ENCODE data around the gene TPM2.

The TPM2 gene

DNA sequence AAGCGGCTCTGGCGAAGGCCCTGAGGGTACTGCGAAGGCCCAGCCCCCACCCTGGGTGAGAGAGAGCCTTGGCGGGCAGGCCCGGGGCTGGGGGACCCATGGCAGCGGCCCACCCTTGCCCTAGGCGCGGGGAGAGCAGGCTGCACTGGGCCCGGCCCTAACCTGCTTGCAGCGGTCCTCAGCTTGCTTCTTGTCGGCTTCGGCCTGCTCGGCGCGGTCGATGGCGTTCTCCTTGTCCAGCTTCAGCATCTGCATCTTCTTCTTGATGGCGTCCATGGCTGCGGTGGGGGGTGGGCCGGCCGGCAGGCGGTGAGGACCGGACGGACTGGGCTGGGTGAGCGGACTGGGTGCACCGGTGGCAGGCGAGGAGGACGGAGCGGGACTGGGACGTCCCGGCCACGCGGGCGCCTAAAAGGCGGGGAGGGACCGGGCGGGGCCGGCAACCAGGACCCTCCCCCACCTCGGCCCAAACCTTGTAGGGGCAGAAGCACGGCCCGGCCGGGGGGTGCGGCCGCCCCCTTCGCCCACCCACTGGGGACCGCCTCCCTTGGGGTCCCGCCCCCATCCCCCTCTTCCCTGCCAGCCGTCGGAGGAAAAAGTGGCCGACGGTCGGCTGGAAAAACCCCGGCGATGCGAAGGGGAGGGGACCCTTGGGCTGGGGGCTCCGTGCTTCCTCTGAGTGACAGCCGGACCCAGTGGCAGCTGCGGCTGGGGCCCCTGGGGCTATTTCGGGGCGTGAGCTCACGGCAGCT, at the start of gene TPM2:
TSS of gene TPM2 (minus strand) at position 384 of the 752 bp plus-strand sequence. CDS start at position 276, 108 bp downstream.
- DNase-seq (ENCODE audit: low read depth): no peak

DNA sequence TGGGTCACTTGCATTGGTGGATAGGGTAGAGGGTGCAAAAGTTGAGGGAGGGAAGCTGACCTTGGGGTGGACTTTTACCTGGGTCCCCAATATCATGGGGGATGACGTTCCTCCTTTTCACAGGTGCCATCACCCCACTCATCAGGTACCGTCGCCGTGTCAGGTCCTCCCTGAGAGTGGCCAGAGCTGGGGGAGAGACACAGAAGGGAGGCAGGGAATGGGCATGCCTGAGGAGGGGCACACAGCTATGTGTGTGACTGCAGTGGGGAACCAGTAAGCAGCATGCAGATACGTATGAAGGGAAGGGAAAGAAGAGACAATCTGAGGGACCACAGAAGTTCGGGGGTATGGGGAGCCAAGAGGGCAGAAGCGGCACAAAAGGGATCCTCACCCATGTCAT, 49.2 kb upstream of the TPM2 start:
- DNase-seq (ENCODE audit: low read depth): no peak

DNA sequence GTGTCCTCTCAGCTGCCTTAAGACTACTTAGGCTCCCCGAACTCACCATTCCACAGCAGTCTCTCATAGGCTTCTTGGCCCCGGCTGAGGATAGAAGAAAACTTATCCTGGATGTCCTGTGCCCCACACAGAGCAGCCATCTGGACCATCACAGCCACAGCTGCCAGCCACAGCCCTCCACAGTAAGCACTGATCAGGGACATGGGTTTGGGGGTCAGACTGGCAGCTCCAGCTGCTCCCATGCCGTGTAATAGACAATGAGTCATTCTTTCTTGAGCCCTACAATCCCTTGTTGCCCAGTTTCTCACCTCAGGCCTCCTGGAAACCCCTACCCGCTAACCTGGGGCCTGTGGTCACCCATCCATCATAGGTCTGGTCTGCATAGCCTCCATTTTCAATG, 48.5 kb upstream of the TPM2 start:
- no peak for DNase-seq (ENCODE audit: low read depth)

DNA sequence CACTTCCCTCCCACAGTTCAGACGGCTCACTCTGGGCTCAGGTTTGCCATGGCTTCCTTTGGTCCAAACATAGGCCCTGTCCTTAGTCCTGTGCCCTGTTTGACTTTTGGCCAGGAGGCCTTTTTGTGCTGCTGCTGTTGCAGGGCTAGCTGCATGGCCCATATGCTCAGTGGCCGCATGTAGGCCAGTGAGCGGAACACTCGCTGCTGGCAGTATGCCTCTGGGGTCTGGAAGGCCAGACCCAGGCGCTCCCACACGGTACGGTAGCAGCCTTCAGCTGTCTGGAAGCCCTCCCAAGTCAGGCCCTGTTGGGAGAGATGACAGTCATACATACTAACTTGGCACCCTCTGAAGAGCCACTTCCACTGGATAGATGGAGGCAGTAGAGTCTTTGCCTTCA, 47.4 kb upstream of the TPM2 start:
- DNase-seq (ENCODE audit: low read depth): no peak

DNA sequence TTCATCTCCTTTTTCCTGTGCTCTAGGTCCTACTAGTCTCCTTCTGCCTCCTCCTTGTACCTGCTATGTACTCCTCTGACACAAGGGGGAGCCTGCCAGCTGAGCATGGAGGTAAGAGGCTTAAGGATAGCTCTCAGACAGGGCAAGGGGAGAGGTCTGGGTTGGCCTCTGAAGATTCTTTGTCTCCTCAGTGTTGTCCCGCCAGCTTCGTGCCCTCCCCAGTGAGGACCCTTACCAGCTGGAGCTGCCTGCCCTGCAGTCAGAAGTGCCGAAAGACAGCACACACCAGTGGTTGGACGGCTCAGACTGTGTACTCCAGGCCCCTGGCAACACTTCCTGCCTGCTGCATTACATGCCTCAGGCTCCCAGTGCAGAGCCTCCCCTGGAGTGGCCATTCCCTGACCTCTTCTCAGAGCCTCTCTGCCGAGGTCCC, 46.5 kb upstream of the TPM2 start:
- peak; percentile 33 for DNase-seq (ENCODE audit: low read depth)

DNA sequence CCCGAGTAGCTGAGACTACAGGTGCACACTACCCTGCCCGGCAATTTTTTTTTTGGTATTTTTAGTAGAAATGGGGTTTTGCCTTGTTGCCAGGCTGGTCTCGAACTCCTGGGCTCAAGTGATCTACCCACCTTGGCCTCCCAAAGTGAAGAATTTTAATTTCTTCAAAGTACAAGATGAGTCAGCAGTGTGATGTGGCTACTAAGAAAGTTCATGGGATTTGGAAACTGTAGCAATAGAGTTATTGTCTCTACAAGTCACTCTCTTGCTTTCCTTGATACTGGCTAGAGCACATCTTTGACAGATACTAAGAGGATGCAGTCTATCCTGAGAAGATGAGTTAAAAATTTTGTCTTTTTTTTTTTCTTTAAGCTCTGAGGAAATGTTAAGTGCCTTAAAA, 44.4 kb upstream of the TPM2 start:
- DNase-seq (ENCODE audit: low read depth): no peak

DNA sequence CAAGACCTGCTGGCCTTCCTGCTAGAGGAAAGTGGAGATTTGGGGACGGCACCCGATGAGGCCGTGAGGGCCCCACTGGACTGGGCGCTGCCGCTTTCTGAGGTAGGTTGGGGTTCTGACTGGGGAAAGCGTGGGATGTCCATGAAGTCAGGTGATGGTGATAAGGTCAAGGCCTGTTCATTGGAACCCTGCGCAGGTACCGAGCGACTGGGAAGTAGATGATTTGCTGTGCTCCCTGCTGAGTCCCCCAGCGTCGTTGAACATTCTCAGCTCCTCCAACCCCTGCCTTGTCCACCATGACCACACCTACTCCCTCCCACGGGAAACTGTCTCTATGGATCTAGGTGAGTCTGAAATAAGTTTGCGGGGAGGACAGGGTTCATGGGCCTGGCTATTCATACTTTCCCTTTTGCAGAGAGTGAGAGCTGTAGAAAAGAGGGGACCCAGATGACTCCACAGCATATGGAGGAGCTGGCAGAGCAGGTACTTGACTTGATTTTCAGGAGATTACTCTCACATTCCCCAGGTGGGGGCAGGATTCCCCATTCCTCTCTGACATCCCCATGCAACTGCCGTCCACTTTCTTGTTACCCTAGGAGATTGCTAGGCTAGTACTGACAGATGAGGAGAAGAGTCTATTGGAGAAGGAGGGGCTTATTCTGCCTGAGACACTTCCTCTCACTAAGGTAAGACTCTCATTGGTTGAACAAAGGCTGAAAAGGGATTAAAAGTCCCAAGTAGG, 43.2 kb upstream of the TPM2 start:
- DNase-seq (ENCODE audit: low read depth): no peak

DNA sequence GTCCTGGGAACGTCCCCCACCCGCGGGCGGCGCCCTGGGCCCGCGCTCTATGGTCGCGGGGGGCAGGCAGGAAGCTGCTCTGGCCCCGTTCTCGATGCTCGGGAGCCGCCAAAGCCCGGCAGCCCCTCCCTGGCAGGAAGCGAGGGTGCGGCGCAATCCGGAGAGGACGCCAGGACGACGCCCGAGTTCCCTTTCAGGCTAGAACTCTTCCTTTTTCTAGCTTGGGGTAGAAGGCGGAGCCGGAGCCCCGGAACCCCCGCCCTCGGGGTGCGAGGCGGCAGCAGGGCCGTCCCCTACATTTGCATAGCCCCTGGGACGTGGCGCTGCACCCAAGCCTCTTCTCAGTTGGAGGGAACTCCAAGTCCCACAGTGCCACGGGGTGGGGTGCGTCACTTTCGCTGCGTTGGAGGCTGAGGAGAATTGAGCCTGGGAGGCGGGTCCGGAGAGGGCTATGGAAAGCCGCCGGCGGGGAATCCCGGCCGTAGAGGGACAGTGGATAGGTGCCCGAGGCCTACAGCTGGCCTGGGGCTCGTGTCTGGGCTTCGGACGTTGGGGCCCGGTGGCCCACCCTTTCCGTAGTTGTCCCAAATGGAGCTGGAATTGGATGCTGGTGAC, 42.6 kb upstream of the TPM2 start, which contains the start of the genes CREB3 and TLN1:
TSS of gene CREB3 (plus strand) at position 482 of the 615 bp plus-strand sequence. CDS start at position 589, 107 bp downstream.
TSS of gene TLN1 (minus strand) at position 11 of the 615 bp plus-strand sequence. CDS start 6,501 bp downstream, outside the sequence.
- DNase-seq (ENCODE audit: low read depth): peak; percentile 97

DNA sequence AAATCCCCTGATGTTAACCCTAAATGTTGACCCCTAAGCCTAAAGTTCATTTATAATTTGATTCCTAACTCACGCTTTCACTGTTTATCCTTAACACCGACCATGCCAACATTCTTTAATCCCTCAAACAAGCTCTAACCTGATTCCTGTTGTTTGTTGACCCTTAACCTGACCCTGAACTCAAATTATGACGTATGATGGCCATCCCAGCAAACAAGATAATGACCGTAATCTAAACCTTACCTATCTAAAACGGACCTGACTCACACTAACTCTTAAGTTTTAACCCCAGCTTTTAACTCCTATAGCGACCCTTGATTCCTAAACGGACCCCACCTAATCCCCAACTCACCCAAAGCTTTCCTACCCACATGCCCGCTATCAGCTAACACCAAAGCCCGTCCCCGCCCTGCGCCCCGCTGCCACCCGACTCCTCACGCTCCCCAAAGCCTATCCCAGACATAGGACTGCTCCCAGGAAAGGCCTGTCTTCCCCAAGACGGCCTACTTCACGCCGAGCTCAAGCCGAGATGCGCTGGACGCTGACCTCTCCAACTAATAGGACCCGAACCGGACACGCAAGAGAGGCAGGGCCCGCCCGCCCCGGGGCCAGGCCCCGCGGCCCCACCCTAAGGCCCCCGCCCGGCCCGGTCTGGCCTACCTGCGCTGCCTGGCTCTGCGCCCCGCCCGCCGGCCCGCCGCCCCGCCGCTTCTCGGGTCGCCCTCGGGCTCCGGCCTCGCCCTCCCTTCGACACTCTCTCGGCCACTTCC, 41.9 kb upstream of the TPM2 start:
- DNase-seq (ENCODE audit: low read depth): no peak

DNA sequence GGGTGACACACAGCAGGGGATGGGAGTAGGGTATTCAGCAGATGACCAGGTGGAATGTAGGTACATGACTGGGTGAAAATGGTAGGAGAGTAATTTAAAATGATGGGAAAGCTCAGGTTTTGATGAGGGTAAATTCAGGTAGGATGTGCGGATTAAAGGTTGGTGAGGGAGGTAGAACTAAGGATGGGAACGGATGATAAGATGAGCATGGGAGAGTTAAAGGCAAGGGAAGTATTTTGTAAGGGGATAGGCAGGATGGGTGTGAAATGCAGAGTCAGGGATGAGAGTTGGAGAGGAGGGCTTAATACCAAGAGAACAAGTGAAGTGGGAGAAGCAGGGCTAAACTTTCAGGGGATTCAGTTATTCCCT, 40.7 kb upstream of the TPM2 start:
- no peak for DNase-seq (ENCODE audit: low read depth)

DNA sequence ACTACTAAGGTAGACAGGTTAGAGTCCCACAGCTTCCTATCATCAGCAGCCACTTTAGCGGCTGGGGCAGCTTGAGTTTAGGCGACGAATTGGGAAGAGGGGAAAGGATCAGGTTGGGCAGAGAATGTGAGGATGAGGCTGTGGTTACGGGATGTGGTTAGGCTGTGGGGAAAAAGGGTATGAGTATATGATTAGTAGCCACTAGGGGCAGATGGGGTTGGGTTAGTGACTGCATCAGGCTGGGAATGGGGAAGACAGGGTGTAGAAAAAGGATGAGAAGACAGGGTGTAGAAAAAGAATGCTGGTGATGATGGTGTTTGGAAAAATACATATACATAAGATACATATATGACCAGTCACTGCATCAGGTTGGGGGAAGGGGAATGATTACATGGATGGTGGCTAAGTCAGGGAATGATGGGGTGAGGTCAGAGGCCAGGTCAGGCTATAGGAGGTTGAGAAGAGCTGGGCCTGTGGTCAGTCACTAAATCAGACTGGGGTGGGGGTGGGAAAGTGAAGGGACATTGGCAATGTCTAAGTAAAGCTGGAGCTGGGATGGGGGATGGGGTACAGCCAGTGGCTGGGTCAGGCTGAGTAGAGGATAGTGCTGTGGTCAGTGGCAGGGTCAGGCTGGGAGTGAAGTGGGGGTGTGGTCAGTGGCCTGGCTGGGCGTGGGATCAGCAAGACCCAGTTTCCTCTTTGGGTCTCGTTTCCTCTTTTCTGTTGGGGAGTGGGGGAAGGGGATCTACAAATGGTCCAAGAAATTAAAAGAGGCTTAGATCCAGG, 40.2 kb upstream of the TPM2 start:
- DNase-seq (ENCODE audit: low read depth): no peak

DNA sequence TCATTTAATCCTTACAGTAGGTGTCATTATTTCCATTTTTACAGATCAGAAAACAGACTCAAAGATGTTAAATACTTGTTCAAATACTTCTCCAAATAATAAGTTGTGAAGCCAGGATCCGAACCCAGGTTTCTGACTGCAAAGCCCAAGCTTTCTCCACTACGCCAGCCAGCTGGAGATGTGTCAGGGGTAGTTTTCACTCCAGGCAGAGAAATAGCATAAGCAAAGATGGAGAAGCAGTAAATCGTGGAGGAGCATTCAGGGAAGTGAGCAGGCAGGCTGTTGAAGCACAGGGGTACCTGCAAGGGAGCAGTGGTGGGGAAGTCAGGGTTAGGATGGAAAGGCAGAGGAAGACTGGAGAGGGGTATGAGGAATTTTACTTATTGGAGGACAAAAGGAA, 39.4 kb upstream of the TPM2 start:
- no peak for DNase-seq (ENCODE audit: low read depth)

DNA sequence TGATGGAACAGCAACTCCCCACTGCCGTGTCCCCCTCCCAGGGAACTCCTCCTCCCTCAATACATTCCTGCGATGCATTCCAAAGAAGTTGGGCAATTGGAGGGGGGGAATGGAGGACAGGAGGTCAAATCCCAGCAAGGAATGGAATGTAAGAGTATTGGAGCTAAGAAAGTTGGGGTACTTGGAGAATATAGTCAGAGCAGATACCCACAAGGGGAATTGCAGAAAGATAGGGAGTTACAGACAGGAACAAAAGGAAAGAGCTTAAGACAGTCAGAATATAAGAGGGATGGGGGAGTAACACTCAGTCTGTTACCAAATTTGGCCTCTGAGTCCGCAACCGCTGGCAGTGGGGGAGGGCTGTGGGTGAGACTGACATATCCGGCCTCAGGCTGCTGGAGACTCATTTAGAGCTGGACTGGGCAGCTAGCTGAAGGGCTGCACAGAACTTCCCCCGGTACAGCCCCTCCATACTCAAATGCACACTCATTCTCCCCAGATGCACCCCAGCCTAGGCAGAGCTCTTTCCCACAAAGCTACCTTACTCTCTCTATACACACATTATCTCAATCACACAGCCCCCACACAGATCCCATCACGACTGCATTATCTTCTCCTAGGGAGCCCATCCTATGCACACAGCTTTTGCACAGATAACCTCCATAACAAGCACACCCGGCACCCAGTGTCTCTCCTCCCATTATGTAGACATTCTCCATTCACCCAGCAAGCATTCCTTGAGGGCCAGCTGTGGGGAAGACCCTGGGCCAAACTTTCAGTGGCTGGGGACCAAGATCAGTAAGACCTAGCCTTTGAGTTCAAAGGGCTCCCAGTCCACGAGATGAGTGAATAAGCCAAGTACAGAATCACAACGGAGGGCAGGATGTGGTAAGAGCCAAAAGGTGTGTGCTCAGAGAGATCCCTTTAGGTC, 38.6 kb upstream of the TPM2 start:
- peak; percentile 10 for DNase-seq (ENCODE audit: low read depth)

DNA sequence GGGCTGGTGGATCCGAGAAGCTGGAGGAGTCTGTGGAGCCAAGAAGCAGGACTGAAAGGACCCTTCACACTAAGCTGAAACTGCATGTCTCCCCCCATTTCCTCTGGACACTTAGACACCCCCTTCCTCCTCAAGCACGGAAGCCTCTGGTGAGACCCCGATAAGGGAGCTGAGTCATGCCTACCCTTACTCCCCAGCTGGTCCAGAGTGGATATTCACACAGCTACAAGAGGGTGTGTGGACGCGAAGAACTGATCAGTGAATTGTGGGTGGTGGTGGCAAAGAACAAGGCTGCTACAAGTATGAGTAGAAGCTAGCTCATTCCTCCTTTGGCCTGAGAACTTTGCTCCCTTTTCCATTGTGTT, 37.9 kb upstream of the TPM2 start:
- DNase-seq (ENCODE audit: low read depth): no peak

DNA sequence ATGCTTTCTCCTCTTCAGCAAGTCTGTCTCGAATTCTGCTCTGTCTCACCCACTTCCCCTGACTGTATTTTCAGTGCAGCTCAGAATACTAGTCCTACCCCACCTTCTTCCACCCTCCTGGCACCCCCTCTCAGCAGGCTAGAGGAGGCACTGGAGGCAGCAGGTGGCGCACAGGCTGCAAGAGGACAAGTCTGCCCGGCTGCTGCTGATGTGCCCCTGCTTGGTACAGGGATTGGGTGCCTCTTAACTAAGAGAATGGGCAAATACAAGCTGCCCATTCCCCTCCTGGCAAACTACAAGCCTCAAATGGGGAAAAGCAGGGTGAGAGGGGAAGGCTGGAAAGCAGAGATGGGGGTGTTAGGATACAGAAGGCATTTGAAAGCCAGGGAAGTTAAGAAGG, 37.2 kb upstream of the TPM2 start:
- no peak for DNase-seq (ENCODE audit: low read depth)

DNA sequence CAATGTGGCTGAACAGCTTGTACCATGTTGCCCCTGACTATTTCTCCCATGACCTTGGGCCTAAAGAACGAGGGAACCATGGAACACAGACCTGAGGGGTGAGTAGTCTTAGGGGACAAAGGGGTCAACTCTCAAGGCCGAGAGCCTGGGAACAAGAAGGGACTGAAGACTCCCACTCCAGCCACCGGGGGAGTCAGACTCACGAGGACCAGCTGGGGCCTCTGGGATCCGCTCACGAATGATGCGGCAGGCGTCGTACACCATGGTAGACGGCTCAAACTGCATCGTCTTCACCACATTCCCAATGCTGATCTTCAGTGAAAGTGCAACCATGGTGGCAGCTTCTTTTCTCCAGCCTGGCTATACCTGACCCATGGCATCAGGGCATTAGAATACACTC, 35.6 kb upstream of the TPM2 start:
- DNase-seq (ENCODE audit: low read depth): no peak

DNA sequence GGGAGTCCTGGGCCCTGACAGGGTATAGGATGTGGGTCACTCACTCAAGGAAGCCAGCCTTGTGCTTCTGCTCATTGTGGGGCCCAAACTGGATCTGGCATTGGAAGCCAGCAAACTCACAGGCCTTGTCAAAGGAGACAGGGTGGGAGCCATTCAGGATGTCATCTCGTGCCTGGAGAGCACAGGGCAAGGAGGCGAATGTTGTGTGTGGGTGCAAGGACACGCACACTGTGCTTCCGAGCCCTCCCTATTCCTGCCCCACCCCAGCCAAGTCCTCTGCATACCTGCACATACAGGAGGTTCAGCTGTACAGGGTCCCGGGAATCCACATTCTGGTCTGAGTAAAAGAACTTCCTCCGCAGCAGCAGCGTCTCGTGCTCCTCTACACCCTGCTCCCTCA, 34.2 kb upstream of the TPM2 start:
- DNase-seq (ENCODE audit: low read depth): no peak

DNA sequence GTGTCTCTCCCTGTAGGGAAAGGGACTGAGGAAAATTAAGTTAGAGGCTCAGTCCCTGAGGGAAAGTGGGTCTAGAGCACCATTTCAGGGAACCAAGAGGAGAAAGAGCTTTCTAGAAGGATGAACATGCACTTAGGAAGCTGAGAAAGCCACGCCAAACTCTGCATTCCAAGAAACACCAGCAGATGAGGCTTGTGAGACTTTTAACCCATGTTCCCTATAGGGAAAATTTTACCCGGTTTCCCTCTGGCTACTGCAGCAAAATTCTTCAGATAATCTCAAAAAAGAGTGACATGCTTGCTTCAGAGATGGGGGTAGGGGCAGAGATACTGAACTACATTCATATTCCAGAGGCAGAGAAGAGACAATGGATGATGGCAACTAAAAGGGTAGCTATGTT, 33.7 kb upstream of the TPM2 start:
- no peak for DNase-seq (ENCODE audit: low read depth)

DNA sequence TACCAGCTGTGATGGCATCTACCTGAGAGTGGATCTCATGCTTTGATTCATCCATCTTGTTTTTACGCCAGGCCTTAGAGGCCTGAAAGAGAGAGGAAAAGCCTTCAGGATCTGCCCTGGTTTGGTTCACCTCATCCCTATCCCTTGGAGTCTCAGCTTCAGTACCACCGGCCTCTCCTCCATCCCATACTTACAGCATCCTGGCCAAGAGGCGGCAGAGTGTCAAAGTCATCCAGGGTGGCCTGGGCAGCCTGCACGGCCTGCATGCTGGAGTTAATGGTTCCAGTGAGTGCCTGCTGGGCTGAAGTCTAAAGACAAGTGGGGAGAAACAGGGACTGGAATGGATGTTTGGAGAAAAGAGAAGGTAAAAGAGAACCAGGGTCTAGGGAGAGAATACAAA, 29.8 kb upstream of the TPM2 start:
- no peak for DNase-seq (ENCODE audit: low read depth)
